ENCODE results near the gene XIAP. TPM values are rescaled to one million over a fixed set of nuclear protein-coding genes. Genes with fewer than 3 reads are reported as not detected.

XIAP gene
- total RNA-seq, result 23.3 and 25.3 TPM in 2 replicates

DNA sequence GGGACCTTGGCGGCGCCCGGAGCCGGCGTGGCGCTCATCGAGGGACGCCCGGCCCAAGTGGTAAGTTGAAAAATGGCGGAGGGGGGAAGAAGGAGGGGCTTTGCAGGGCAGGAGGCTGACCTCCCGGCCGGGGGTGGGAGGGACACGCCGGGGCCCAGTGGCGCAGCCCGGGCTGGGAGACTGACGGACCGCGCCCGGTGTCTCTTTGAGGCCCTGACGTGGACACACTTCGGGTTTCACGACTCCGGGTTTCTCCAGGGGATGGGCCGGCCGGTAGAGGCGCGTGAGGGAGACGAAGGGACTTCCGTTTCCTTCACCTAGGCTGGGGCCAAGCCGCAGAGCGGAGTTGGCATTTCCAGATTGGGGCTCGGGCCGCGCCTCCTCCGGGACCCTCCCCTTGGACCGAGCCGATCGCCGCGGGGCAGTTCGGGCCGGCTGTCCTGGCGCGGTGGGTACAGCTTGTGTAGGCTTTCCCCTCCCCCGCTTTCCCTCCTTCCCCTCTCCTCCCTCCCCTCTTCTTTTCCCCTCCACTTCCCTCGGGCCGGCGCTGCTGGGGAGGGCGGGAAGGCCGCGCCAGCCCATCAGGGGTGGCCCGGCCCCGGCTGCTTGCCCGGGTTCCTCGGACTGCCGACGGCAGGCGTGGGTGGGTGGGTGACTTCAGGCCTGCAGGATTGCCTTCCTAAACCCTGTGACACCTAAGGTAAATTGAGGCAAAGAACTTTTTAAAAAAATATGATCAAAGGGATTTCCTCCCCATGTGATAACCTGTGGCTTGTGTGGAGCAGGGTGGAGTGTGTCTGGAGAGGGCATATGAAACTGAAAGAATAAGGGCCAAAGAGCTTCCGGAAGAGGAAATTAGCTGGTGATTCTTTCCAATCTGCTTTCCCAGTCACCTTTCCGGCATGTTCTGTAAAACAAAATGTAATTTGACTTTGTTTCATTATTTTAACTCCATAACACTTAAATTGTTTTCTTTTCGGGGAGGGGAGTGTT lies at the start of gene XIAP:
TSS of gene XIAP (plus strand) at position 208 of the 993 bp plus-strand sequence. CDS start 25,610 bp downstream, outside the sequence.

DNA sequence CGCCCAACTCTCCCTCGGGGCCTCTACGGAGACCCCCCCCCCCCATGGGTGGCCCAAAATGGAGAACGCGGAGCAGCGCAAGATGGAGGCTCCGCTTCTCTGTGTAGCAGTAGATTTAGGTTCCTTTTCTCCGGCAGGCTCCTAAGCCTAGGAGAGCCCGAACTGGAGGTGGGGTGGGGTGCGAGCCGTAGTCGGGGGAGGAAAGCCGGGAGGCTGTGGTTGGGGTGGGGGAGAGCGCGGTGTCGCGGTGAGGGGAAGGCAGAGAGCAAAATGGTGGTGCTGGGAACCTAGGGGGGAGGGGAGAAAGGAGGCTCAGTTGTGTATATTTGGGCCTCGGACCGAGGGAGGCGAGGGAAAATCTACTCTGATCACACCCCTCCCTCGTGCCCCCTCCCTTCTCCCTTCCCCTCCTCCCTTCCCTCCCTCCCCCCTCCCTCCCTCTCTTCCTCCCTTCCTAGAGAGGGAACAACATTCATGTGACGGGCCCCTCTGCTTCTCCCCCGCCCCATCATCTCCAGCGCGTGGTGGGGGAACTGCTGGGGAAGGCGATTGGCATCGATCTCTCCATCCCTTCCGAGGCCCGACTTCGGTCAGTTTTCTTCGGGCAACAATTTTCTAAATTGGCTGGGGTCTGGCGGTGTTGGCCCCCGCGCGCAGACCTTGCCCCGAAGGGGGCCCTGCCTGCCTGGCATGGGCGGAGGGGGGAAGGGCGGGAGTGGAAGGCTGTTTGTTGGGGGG lies 101.6 kb downstream of the XIAP start, which contains the start of gene STAG2:
TSS of gene STAG2 (plus strand) at position 439 of the 738 bp plus-strand sequence. CDS start 60,922 bp downstream, outside the sequence.

Other genes starting within 250 kb of the XIAP start
- 36.1 and 43.1 TPM in 2 replicates for gene THOC2, start 127.0 kb upstream of the XIAP start, total RNA-seq
- gene STAG2, start 101.7 kb downstream of the XIAP start, total RNA-seq, result 30.9 and 58.9 TPM in 2 replicates